Left lung (tissue), 10 donors: ENCODE data around the gene LYSMD2. TPM values are rescaled to one million over a fixed set of nuclear protein-coding genes. Genes with fewer than 3 reads are reported as not detected.

Experiments used
- ATAC-seq: fragments of 200-7000 bp; cut with Tn5 transposase; one replicate; pipeline ENCODE4 v1.9.1; 2020; ENCODE audit warnings: moderate library complexity
- DNase-seq, 4 donors: peaks; one replicate each; pipeline ENCODE4 v3.0.0-alpha.2; 2013 to 2020
- H3K27ac ChIP-seq, 2 donors: fragments of 200-600 bp; sonication (generic) in 1 of 2; one replicate each; pipeline versions ENCODE4 v1.5.0 to v1.8.0; 2020 to 2021
- H3K27me3 ChIP-seq, 2 donors: fragments of 200-600 bp; sonication (generic) in 1 of 2; one replicate each; pipeline versions ENCODE4 v1.5.0 to v1.8.0; 2020 to 2021
- H3K36me3 ChIP-seq, 2 donors: fragments of 200-600 bp; sonication (generic) in 1 of 2; one replicate each; pipeline versions ENCODE4 v1.5.0 to v1.8.0; 2020 to 2021
- H3K4me1 ChIP-seq, 2 donors: fragments of 200-600 bp; one replicate each; pipeline ENCODE4 v1.8.0; 2021
- H3K4me3 ChIP-seq, 2 donors: fragments of 200-600 bp; sonication (generic) in 1 of 2; one replicate each; pipeline versions ENCODE4 v1.5.0 to v1.8.0; 2020 to 2021; ENCODE audit warnings: mild to moderate bottlenecking in 1 of 2
- H3K9me3 ChIP-seq, 2 donors: fragments of 200-600 bp; sonication (generic) in 1 of 2; one replicate each; pipeline versions ENCODE4 v1.5.0 to v1.8.0; 2020 to 2021
- intact Hi-C, 2 donors: fragments of 100-400 bp; cut with DNase I; formaldehyde crosslinking; loops; one replicate each; pipeline versions ENCODE4 v1.11.2 to v1.14.2; 2022
- polyA plus RNA-seq, 6 donors: library from polyadenylated mRNA; unstranded; fragments of 120-200 nt; gene quantifications; one replicate each; pipeline ENCODE4 v1.2.1, GENCODE V29; 2013; ENCODE audit not compliant: insufficient read length in 6 of 6
- total RNA-seq, 2 donors: library from RNA; stranded (reverse); fragmentation: NEBNext Ultra II Directional; extraction: Animal tissue kit (Norgen Biotek cat#: 25700); gene quantifications; one replicate each; pipeline ENCODE4 v1.2.1, GENCODE V29; 2021
- TF ChIP-seq, protein P1 (sequence below), 2 donors: fragments of 200-600 bp; sonication (generic) in 1 of 2; IDR thresholded peaks; one replicate each; pipeline versions ENCODE4 v1.5.0 to v1.8.0; 2021; ENCODE audit warnings: antibody characterized with exemption in 2 of 2
- donor health status: DM: no; HTN: yes; CAD: no.
- donor health status: DM: no; HTN: no; CAD: no.

The LYSMD2 gene
- total and polyA plus RNA-seq, 8 donors = 5.2 to 19.6 (median 6.0) TPM

DNA sequence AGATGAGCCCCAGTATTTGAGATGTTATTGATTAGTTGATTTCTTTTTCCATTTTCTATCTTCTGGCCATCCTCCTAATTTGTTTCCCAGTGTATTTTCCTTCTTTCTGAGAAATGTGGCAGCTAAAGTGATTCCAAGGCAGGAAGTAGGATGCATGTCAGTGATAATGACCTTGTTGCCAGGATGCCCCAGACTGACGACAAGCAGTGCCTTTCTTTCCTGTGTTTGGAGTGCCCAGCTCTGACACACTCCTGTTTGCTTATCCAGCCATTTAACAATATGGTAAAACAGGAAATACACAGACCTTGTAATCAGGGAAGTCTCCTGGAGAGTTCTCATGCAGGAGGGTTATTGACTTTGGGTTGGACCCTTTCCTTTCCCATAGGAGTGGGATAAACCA lies 34.3 kb upstream of the LYSMD2 start:
- intact Hi-C loops = loop anchor here in 1 of 2 donors (10.0 kb wide), 1 partner anchor 117 kb away; no protein-coding TSS in a partner anchor
- no peak overlapping the region for H3K4me3 ChIP-seq
- H3K27ac ChIP-seq = no peak overlapping the region
- H3K36me3 ChIP-seq = peaks cover 0 to 4% of the 10 kb centered on the region in 2 donors
- H3K9me3 ChIP-seq = no peaks in the 10 kb centered on the region
- DNase-seq = no peak
- no peak for ATAC-seq
- H3K27me3 ChIP-seq = no peaks in the 10 kb centered on the region
- TF ChIP-seq, protein P1, sequence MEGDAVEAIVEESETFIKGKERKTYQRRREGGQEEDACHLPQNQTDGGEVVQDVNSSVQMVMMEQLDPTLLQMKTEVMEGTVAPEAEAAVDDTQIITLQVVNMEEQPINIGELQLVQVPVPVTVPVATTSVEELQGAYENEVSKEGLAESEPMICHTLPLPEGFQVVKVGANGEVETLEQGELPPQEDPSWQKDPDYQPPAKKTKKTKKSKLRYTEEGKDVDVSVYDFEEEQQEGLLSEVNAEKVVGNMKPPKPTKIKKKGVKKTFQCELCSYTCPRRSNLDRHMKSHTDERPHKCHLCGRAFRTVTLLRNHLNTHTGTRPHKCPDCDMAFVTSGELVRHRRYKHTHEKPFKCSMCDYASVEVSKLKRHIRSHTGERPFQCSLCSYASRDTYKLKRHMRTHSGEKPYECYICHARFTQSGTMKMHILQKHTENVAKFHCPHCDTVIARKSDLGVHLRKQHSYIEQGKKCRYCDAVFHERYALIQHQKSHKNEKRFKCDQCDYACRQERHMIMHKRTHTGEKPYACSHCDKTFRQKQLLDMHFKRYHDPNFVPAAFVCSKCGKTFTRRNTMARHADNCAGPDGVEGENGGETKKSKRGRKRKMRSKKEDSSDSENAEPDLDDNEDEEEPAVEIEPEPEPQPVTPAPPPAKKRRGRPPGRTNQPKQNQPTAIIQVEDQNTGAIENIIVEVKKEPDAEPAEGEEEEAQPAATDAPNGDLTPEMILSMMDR (IDR thresholded peaks at IDR 0.05) = no peak
- H3K4me1 ChIP-seq = peaks cover 3 to 10% of the 10 kb centered on the region in 2 donors

DNA sequence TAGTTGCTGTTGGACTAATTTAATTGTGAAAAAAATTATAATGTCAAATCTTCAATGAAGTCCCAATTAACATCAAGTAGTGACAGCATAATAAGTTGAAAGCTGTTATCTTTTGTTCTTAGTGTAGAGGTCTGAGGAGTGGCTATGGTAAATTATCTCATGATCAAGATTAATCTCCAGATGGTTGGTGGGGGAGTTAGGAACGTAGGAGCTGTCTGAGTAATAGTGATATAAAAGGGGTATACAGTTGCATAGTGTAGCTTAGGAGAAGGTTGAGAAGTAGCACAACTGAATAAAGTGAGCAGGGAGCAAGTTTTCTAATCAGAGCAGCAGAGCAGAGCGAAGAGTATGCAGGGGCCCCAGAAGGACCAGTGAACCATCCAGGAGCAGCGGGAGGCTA lies 33.4 kb upstream of the LYSMD2 start:
- DNase-seq = no peak
- Histone ChIP-seq H3K9me3 (no peaks in the 10 kb centered on the region), H3K27ac (no peak overlapping the region), H3K36me3 (peaks cover 0 to 4% of the 10 kb centered on the region in 2 donors), H3K4me1 (peaks cover 0 to 10% of the 10 kb centered on the region in 2 donors), H3K27me3 (no peaks in the 10 kb centered on the region), H3K4me3 (no peak overlapping the region)
- intact Hi-C loops = loop anchor here in 1 of 2 donors (10.0 kb wide), 1 partner anchor 116 kb away; no protein-coding TSS in a partner anchor
- TF ChIP-seq, protein P1 (IDR thresholded peaks at IDR 0.05) = no peak
- ATAC-seq = no peak

DNA sequence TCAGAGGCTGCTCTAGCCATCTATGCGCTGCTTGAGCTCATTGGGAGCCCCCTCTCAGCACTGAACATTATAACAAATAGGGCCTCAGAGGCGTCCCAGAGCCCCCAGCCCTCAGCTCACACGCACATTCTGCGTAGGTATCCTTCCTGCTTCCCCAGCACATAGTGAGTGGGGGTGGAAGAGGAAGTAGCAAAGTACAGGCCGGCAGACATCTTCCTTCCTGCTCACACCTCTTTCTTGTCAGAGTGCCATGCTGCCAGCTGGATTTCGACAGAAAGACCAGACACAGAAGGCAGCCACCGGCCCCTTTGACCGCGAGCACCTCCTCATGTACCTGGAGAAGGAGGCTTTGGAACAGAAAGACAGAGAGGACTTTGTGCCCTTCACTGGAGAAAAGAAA lies 30.6 kb upstream of the LYSMD2 start:
- Histone ChIP-seq H3K27me3 (no peaks in the 10 kb centered on the region), H3K4me1 (peaks cover 0 to 10% of the 10 kb centered on the region in 2 donors), H3K27ac (peak overlapping the region in 1 of 2 donors; percentile 25), H3K9me3 (no peaks in the 10 kb centered on the region), H3K4me3 (no peak overlapping the region), H3K36me3 (no peaks in the 10 kb centered on the region)
- peak in 1 of 4 donors; percentile 71 for DNase-seq
- intact Hi-C loops = no loop called here
- TF ChIP-seq, protein P1 (IDR thresholded peaks at IDR 0.05) = no peak
- peak; percentile 41 for ATAC-seq

DNA sequence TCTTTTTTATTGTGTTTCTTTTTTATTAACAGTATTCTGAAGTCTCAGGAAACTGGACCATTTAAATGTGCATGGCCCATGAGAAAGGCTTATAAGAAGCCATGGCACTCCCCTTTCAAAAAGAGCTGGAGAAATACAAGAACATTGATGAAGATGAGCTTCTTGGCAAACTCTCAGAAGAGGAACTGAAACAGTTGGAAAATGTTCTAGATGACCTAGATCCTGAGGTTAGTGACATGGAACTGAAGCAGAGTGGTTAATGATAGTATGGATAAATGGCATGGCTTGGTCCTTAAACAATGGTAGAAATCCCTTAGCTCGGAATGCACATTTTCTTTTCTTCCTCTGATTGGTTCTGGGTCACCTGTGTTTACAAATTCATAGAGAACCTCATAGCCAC lies 28.9 kb upstream of the LYSMD2 start:
- ATAC-seq = no peak
- Histone ChIP-seq H3K9me3 (no peaks in the 10 kb centered on the region), H3K27ac (no peak overlapping the region)

DNA sequence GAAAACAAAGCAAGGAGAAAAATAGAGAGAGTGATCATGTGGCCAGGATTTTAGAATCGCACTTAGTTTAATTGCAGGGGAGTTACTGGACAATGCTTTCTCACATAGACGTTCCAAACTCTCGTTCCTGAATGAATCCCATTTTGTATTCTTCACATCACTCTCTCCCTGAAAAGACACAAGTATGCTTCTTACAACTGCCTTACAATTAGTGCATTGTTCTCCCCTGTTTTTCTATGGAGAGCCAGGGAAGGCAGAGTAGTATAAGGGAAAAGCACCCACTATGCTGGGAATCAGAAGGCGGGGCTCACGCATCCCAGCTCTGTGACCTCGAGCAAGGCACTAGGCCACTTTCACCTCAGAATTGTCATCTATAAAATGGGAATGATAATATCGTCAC lies 28.3 kb upstream of the LYSMD2 start:
- Histone ChIP-seq H3K4me3 (no peak overlapping the region), H3K4me1 (peaks cover 0 to 10% of the 10 kb centered on the region in 2 donors), H3K36me3 (no peaks in the 10 kb centered on the region), H3K27me3 (no peaks in the 10 kb centered on the region), H3K27ac (no peak overlapping the region), H3K9me3 (no peaks in the 10 kb centered on the region)
- intact Hi-C loops = no loop called here
- TF ChIP-seq, protein P1 (IDR thresholded peaks at IDR 0.05) = no peak
- DNase-seq = no peak
- ATAC-seq = no peak

More for the DNA sequence above, 28.9 kb upstream of the LYSMD2 start:
- Histone ChIP-seq H3K27me3 (no peaks in the 10 kb centered on the region), H3K4me1 (peaks cover 0 to 10% of the 10 kb centered on the region in 2 donors), H3K4me3 (no peak overlapping the region), H3K36me3 (no peaks in the 10 kb centered on the region)
- TF ChIP-seq, protein P1 (IDR thresholded peaks at IDR 0.05) = no peak
- no peak for DNase-seq
- intact Hi-C loops = no loop called here
